ENCODE results near the gene BUD23. TPM values are rescaled to one million over a fixed set of nuclear protein-coding genes. Genes with fewer than 3 reads are reported as not detected.

BUD23 gene
- total and polyA plus RNA-seq, 9 of the 15 experiments (the other 6 are each of a cell fraction or from before 2014, with no cell fraction given), result 79.5 to 270 (median 150) TPM

DNA sequence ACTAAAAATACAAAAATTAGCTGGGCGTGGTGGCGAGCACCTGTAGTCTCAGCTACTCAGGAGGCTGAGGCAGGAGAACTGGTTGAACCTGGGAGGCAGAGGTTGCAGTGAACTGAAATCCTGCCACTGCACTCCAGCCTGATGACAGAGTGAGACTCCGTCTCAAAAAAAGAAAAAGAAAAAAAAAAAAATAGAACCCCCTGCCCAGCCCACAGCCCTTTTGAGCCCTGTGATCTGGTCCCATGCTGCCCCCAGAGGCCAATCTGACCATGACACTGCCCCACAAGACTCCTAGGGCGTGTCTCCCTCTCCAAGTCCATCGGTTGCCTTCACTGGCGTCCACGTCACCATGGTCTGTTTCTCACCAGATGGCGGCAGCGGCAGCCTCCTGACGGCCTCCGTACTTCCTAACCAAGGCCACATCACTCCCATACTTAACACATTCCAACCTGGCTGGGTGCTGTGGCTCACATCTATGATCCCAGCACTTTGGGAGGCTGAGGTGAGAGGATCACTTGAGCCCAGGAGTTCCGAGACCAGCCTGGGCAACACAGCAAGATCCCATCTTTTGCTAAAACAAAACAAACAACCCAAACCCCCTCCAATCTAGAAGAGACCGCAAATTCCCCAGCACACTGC, 18.1 kb downstream of the BUD23 start:
- WGBS (ENCODE audit: insufficient coverage, low coverage, missing lambda C conversion rate), result 42% methylated on average over 12 of the region's 13 CpGs
- in situ Hi-C loops (cut with MboI) (no loop called here), intact Hi-C loops (cut with micrococcal nuclease) (loop anchor here (1.0 kb wide), 1 partner anchor 24 kb away; no protein-coding TSS in a partner anchor)
- no peak overlapping the region for H3K9ac ChIP-seq (ENCODE audit: insufficient read depth in 1 of 2, low read depth in 2 of 2, low read length in 2 of 2)
- CTCF ChIA-PET (ENCODE audit: low intra/inter-chr PET ratio), result interaction anchor here (0.6 to 0.8 kb wide), 3 partner anchors 15 to 38 kb away, joined by 3 to 7 read pairs (median 4); partner anchors contain the start of gene VPS37D
- no peaks in the 10 kb centered on the region; a peak in 1 of 5 replicates for H3K27me3 ChIP-seq (ENCODE audit: control insufficient read depth in 2 of 2, insufficient read depth in 2 of 2, low read length in 2 of 2)
- peak; percentile 82 for ATAC-seq
- POLR2A ChIA-PET, result interaction anchor here (0.5 to 2.3 kb wide), 11 partner anchors 9 to 181 kb away, joined by 3 to 10 read pairs (median 3); partner anchors contain the start of genes STX1A and VPS37D
- H3K9me1 ChIP-seq (ENCODE audit: control insufficient read depth, insufficient read depth, low read length), result no peaks in the 10 kb centered on the region
- H3K79me2 ChIP-seq (ENCODE audit: control insufficient read depth, insufficient read depth, low read length), result no peaks in the 10 kb centered on the region
- peak; percentile 98 for FAIRE-seq
- H2AFZ ChIP-seq (ENCODE audit: low read depth, low read length), result no peak overlapping the region
- no TSS peak for BruUV-seq (replicated peaks)
- H3K9me3 ChIP-seq (replicated peaks; ENCODE audit: control insufficient read depth, insufficient read depth, low read depth, low read length), result no peaks in the 10 kb centered on the region
- peak; percentile 77 to 85 (median 81) for DNase-seq (ENCODE audit: extremely low read depth in 1 of 4, low spot score in 3 of 4)
- H3K27ac ChIP-seq (ENCODE audit: extremely low read depth, low read depth, low read length), result no peak overlapping the region
- no peak overlapping the region for H3K4me2 ChIP-seq (ENCODE audit: insufficient read depth, low read length)
- peaks cover 15 to 60% of the 10 kb centered on the region in 2 experiments; a peak in 4 of 5 replicates for H3K4me1 ChIP-seq (replicated peaks in 1 of 2; ENCODE audit: control insufficient read depth in 2 of 2, insufficient read depth in 2 of 2, low read length in 2 of 2)
- peaks cover 55% of the 10 kb centered on the region; the same call in 2 of the 3 replicates for H3K36me3 ChIP-seq (ENCODE audit: control insufficient read depth, insufficient read depth, low read length)
- no peak overlapping the region for H3K4me3 ChIP-seq
- H4K20me1 ChIP-seq (replicated peaks; ENCODE audit: control insufficient read depth, insufficient read depth, low read length), result peaks cover 30% of the 10 kb centered on the region
- TF ChIP-seq E2F6 (IDR thresholded peaks at IDR 0.05; ENCODE audit: borderline replicate concordance in 1 of 2, extremely low read depth in 1 of 2, insufficient read depth in 1 of 2, insufficient read length in 1 of 2, low read depth in 1 of 2, low read length in 1 of 2, poor library complexity in 1 of 2, severe bottlenecking in 1 of 2) (no peak), HDGF (IDR thresholded peaks at IDR 0.05) (0 out of 2 replicates have a peak, but pooled peaks have one; percentile 53), KDM5B (IDR thresholded peaks at IDR 0.05; ENCODE audit: insufficient replicate concordance, low read depth, low read length) (no peak), ZBED1 (IDR thresholded peaks at IDR 0.05) (no peak), ZNF274 (IDR thresholded peaks at IDR 0.05; ENCODE audit: borderline replicate concordance, low read depth, low read length) (no peak), SMAD3 (CRISPR knock-in tag; conservative IDR thresholded peaks at IDR 0.05) (no peak), BRCA1 (IDR thresholded peaks at IDR 0.05) (no peak), BRCA1 (CRISPR knock-in tag; IDR thresholded peaks at IDR 0.05) (no peak), ZNF785 (CRISPR knock-in tag; IDR thresholded peaks at IDR 0.05) (no peak)
- TF ChIP-seq, protein P1, sequence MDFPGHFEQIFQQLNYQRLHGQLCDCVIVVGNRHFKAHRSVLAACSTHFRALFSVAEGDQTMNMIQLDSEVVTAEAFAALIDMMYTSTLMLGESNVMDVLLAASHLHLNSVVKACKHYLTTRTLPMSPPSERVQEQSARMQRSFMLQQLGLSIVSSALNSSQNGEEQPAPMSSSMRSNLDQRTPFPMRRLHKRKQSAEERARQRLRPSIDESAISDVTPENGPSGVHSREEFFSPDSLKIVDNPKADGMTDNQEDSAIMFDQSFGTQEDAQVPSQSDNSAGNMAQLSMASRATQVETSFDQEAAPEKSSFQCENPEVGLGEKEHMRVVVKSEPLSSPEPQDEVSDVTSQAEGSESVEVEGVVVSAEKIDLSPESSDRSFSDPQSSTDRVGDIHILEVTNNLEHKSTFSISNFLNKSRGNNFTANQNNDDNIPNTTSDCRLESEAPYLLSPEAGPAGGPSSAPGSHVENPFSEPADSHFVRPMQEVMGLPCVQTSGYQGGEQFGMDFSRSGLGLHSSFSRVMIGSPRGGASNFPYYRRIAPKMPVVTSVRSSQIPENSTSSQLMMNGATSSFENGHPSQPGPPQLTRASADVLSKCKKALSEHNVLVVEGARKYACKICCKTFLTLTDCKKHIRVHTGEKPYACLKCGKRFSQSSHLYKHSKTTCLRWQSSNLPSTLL (IDR thresholded peaks at IDR 0.05), result no peak
- TF ChIP-seq, protein P2, sequence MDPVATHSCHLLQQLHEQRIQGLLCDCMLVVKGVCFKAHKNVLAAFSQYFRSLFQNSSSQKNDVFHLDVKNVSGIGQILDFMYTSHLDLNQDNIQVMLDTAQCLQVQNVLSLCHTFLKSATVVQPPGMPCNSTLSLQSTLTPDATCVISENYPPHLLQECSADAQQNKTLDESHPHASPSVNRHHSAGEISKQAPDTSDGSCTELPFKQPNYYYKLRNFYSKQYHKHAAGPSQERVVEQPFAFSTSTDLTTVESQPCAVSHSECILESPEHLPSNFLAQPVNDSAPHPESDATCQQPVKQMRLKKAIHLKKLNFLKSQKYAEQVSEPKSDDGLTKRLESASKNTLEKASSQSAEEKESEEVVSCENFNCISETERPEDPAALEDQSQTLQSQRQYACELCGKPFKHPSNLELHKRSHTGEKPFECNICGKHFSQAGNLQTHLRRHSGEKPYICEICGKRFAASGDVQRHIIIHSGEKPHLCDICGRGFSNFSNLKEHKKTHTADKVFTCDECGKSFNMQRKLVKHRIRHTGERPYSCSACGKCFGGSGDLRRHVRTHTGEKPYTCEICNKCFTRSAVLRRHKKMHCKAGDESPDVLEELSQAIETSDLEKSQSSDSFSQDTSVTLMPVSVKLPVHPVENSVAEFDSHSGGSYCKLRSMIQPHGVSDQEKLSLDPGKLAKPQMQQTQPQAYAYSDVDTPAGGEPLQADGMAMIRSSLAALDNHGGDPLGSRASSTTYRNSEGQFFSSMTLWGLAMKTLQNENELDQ (CRISPR knock-in tag; IDR thresholded peaks at IDR 0.05; ENCODE audit: borderline replicate concordance), result no peak
- TF ChIP-seq, protein P3, sequence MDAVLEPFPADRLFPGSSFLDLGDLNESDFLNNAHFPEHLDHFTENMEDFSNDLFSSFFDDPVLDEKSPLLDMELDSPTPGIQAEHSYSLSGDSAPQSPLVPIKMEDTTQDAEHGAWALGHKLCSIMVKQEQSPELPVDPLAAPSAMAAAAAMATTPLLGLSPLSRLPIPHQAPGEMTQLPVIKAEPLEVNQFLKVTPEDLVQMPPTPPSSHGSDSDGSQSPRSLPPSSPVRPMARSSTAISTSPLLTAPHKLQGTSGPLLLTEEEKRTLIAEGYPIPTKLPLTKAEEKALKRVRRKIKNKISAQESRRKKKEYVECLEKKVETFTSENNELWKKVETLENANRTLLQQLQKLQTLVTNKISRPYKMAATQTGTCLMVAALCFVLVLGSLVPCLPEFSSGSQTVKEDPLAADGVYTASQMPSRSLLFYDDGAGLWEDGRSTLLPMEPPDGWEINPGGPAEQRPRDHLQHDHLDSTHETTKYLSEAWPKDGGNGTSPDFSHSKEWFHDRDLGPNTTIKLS (IDR thresholded peaks at IDR 0.05; ENCODE audit: borderline replicate concordance, low read depth), result peak; percentile 93
- TF ChIP-seq, protein P4, sequence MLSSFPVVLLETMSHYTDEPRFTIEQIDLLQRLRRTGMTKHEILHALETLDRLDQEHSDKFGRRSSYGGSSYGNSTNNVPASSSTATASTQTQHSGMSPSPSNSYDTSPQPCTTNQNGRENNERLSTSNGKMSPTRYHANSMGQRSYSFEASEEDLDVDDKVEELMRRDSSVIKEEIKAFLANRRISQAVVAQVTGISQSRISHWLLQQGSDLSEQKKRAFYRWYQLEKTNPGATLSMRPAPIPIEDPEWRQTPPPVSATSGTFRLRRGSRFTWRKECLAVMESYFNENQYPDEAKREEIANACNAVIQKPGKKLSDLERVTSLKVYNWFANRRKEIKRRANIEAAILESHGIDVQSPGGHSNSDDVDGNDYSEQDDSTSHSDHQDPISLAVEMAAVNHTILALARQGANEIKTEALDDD (IDR thresholded peaks at IDR 0.05), result no peak
